Measurements from ENCODE around the gene SVIL.

- TF ChIP-seq CTCF (conservative IDR thresholded peaks at IDR 0.05) = no peak
- TF ChIP-seq ZFX (IDR thresholded peaks at IDR 0.05) = no peak
These were observed 55.3 kb downstream of the SVIL start for GRCh38 chr10:29579455-29579970.

All from C4-2B (cell line).